Endodermal cell (in vitro differentiated cells): ENCODE measurements around the gene AGK. TPM values are rescaled to one million over a fixed set of nuclear protein-coding genes. Genes with fewer than 3 reads are reported as not detected.

Experiments used
- DNase-seq: peaks from one replicate; pipeline ENCODE4 v3.0.0-alpha.2; 2017
- H3K27ac ChIP-seq: 2 replicates; pipeline ENCODE4 v1.5.1; 2013; ENCODE audit warnings: mild to moderate bottlenecking, low read depth, low read length, moderate library complexity
- H3K27me3 ChIP-seq: 2 replicates; pipeline ENCODE4 v1.6.1; 2013; ENCODE audit warnings: mild to moderate bottlenecking, low read length, moderate library complexity; ENCODE audit not compliant: insufficient read depth, control insufficient read depth, poor library complexity, severe bottlenecking
- H3K36me3 ChIP-seq: 2 replicates; pipeline ENCODE4 v1.7.0; 2013; ENCODE audit warnings: mild to moderate bottlenecking, low read length, moderate library complexity; ENCODE audit not compliant: control insufficient read depth, insufficient read depth
- H3K4me1 ChIP-seq: one replicate; pipeline ENCODE4 v1.7.0; 2013; ENCODE audit warnings: low read length; ENCODE audit not compliant: control insufficient read depth, insufficient read depth
- H3K4me3 ChIP-seq: 2 replicates; pipeline ENCODE4 v1.5.1; 2013; ENCODE audit warnings: mild to moderate bottlenecking, low read length, moderate library complexity
- H3K9ac ChIP-seq: 2 replicates; pipeline ENCODE4 v1.6.1; 2013; ENCODE audit warnings: mild to moderate bottlenecking, low read length, moderate library complexity; ENCODE audit not compliant: poor library complexity, severe bottlenecking; ENCODE audit errors: extremely low read depth
- H3K9me3 ChIP-seq: 2 replicates; pipeline ENCODE4 v1.6.1; 2013; ENCODE audit warnings: mild to moderate bottlenecking, low read length, moderate library complexity; ENCODE audit not compliant: control insufficient read depth
- H3K27ac Mint-ChIP-seq: 2 replicates; pipeline ENCODE4 v1.8.0; 2020; ENCODE audit warnings: mixed read lengths
- H3K27me3 Mint-ChIP-seq: 2 replicates; pipeline ENCODE4 v1.8.0; 2021; ENCODE audit warnings: mild to moderate bottlenecking, mixed read lengths; ENCODE audit not compliant: insufficient read depth
- H3K36me3 Mint-ChIP-seq: 2 replicates; pipeline ENCODE4 v1.8.0; 2020; ENCODE audit warnings: low read depth, mixed read lengths
- H3K4me1 Mint-ChIP-seq: 2 replicates; pipeline ENCODE4 v1.8.0; 2020; ENCODE audit warnings: mixed read lengths
- H3K4me3 Mint-ChIP-seq: 2 replicates; pipeline ENCODE4 v1.8.0; 2020; ENCODE audit warnings: mild to moderate bottlenecking, moderate library complexity, mixed read lengths
- H3K9me3 Mint-ChIP-seq: 2 replicates; pipeline ENCODE4 v1.8.0; 2020; ENCODE audit warnings: mild to moderate bottlenecking, mixed read lengths
- CTCF ChIP-seq: fragments of 200-600 bp; sonication (generic); conservative IDR thresholded peaks from 2 replicates; pipeline ENCODE4 v1.5.0; 2021; ENCODE audit warnings: antibody characterized with exemption, mild to moderate bottlenecking
- WGBS, 2 experiments: methylation state at CpG; one replicate each; pipeline versions ENCODE4 v1.1.5 to v1.1.7; 2013; ENCODE audit warnings: missing lambda C conversion rate in 2 of 2, mixed read lengths in 1 of 2; ENCODE audit not compliant: insufficient coverage in 1 of 2, insufficient read length in 1 of 2; 5-methylcytosine and 5-hydroxymethylcytosine counted together
- total RNA-seq, 2 donors: library from RNA; stranded (reverse); fragmentation: NEBNext Ultra II Directional in 1 of 2; extraction: Animal tissue kit (Norgen Biotek cat#: 25700) in 1 of 2; gene quantifications; 2 replicates in 1 of 2; 3 replicates in 1 of 2; pipeline ENCODE4 v1.2.1, GENCODE V29; 2021

The AGK gene
- total RNA-seq, 2 donors from 2014 or later = 30.2 to 41.7 TPM

- Histone ChIP-seq H3K9ac (no peak overlapping the region), H3K36me3 (peaks cover 27% of the 10 kb centered on the region), H3K27ac (no peak overlapping the region), H3K9me3 (no peaks in the 10 kb centered on the region), H3K4me1 (no peaks in the 10 kb centered on the region), H3K27me3 (no peaks in the 10 kb centered on the region), H3K4me3 (no peak overlapping the region)
- Mint-ChIP-seq H3K27ac (no peak overlapping the region), H3K4me3 (no peak overlapping the region), H3K4me1 (peaks cover 1% of the 10 kb centered on the region), H3K9me3 (no peaks in the 10 kb centered on the region), H3K27me3 (no peaks in the 10 kb centered on the region), H3K36me3 (peaks cover 40% of the 10 kb centered on the region)
- no peak for TF ChIP-seq CTCF
- 100% methylated on average over 1 of the region's 1 CpG for WGBS, 2 experiments
- no peak for DNase-seq
Observed at GRCh38 chr7:141567432-141567831, 16.2 kb downstream of the AGK start.

- peaks cover 27% of the 10 kb centered on the region for H3K36me3 ChIP-seq
- 96 to 98% methylated on average over 4 of the region's 4 CpGs for WGBS, 2 experiments
- no peaks in the 10 kb centered on the region for H3K4me1 ChIP-seq
- Mint-ChIP-seq H3K36me3 (peaks cover 40% of the 10 kb centered on the region), H3K27me3 (no peaks in the 10 kb centered on the region), H3K27ac (no peak overlapping the region), H3K9me3 (no peaks in the 10 kb centered on the region), H3K4me1 (peaks cover 1% of the 10 kb centered on the region), H3K4me3 (no peak overlapping the region)
- H3K27ac ChIP-seq = no peak overlapping the region
- H3K4me3 ChIP-seq = no peak overlapping the region
- no peaks in the 10 kb centered on the region for H3K9me3 ChIP-seq
- H3K27me3 ChIP-seq = no peaks in the 10 kb centered on the region
- no peak for DNase-seq
- TF ChIP-seq CTCF = no peak
- no peak overlapping the region for H3K9ac ChIP-seq
Observed at GRCh38 chr7:141568227-141568626, 17.0 kb downstream of the AGK start.

GRCh38 chr7:141571059-141571458 lies 19.8 kb downstream of the AGK start:
- Mint-ChIP-seq H3K27me3 (no peaks in the 10 kb centered on the region), H3K9me3 (peaks cover 12% of the 10 kb centered on the region)
- 98% methylated on average over 1 of the region's 1 CpG; no CpG with 5 or more reads in 1 of the 2 experiments for WGBS, 2 experiments

More at GRCh38 chr7:141571059-141571458, 19.8 kb downstream of the AGK start:
- Mint-ChIP-seq H3K36me3 (peaks cover 40% of the 10 kb centered on the region), H3K27ac (no peak overlapping the region), H3K4me1 (peaks cover 1% of the 10 kb centered on the region), H3K4me3 (no peak overlapping the region)
- Histone ChIP-seq H3K9ac (no peak overlapping the region), H3K4me3 (no peak overlapping the region), H3K4me1 (no peaks in the 10 kb centered on the region), H3K27me3 (no peaks in the 10 kb centered on the region), H3K27ac (no peak overlapping the region), H3K9me3 (peaks cover 21% of the 10 kb centered on the region), H3K36me3 (peaks cover 30% of the 10 kb centered on the region)
- DNase-seq = no peak
- no peak for TF ChIP-seq CTCF
